Measurements from ENCODE around the gene LRRC23.

LRRC23 gene

GRCh38 chr12:6959058-6959804 lies 54.6 kb downstream of the LRRC23 start:
- DNase-seq: peak; percentile 80 to 88

GRCh38 chr12:6959805-6960592 lies 55.4 kb downstream of the LRRC23 start:
- no peak for DNase-seq

- peak; percentile 47 to 57 for DNase-seq
Measured at GRCh38 chr12:6960593-6961277, 56.1 kb downstream of the LRRC23 start.

- DNase-seq: peak; percentile 96 to 99
Measured at GRCh38 chr12:6961278-6961694, 56.7 kb downstream of the LRRC23 start.

GRCh38 chr12:6961695-6962284 lies 57.2 kb downstream of the LRRC23 start:
- DNase-seq: peak; percentile 58 to 66

GRCh38 chr12:6962285-6963015 lies 57.8 kb downstream of the LRRC23 start:
- no peak for DNase-seq

- no peak for DNase-seq
Measured at GRCh38 chr12:6963016-6963731, 58.6 kb downstream of the LRRC23 start.

Measured in inflammatory macrophage (primary cell).